ENCODE results near the gene ACTMAP.

ACTMAP gene

GRCh38 chr19:40717880-40718773 lies 32.1 kb downstream of the ACTMAP start:
- no peak for DNase-seq

- no peak for DNase-seq
These were observed 32.9 kb downstream of the ACTMAP start for GRCh38 chr19:40717325-40717879.

- peak; percentile 100 for DNase-seq
These were observed 33.6 kb downstream of the ACTMAP start, which contains the start of the genes COQ8B and ITPKC for GRCh38 chr19:40716482-40717324. COQ8B (minus strand) TSS chr19:40716886; CDS start chr19:40714632, 2,254 bp downstream. ITPKC (plus strand) TSS chr19:40717112; CDS start chr19:40717136, 24 bp downstream.

GRCh38 chr19:40716031-40716481 lies 34.2 kb downstream of the ACTMAP start:
- peak; percentile 72 for DNase-seq

GRCh38 chr19:40714441-40715299 lies 35.6 kb downstream of the ACTMAP start:
- peak; percentile 97 for DNase-seq

GRCh38 chr19:40713939-40714338 lies 36.3 kb downstream of the ACTMAP start:
- DNase-seq, result no peak

- no peak for DNase-seq
These were observed 40.5 kb downstream of the ACTMAP start for GRCh38 chr19:40709817-40710216.

GRCh38 chr19:40707615-40708014 lies 42.7 kb downstream of the ACTMAP start:
- no peak for DNase-seq

- no peak for DNase-seq
These were observed 44.2 kb downstream of the ACTMAP start for GRCh38 chr19:40705950-40706619.

- DNase-seq, result no peak
These were observed 45.0 kb downstream of the ACTMAP start for GRCh38 chr19:40705362-40705651.

GRCh38 chr19:40704491-40705361 lies 45.6 kb downstream of the ACTMAP start:
- DNase-seq, result no peak

- no peak for DNase-seq
These were observed 47.1 kb downstream of the ACTMAP start for GRCh38 chr19:40703029-40703755.

GRCh38 chr19:40702337-40703012 lies 47.8 kb downstream of the ACTMAP start:
- no peak for DNase-seq

GRCh38 chr19:40701758-40702157 lies 48.5 kb downstream of the ACTMAP start:
- DNase-seq, result no peak

- no peak for DNase-seq
These were observed 50.2 kb downstream of the ACTMAP start for GRCh38 chr19:40700083-40700482.

GRCh38 chr19:40697007-40697406 lies 53.3 kb downstream of the ACTMAP start:
- no peak for DNase-seq

- DNase-seq, result no peak
These were observed 54.4 kb downstream of the ACTMAP start for GRCh38 chr19:40695881-40696280.

GRCh38 chr19:40693896-40694295 lies 56.4 kb downstream of the ACTMAP start:
- DNase-seq, result no peak

- DNase-seq, result no peak
These were observed 57.0 kb downstream of the ACTMAP start for GRCh38 chr19:40693150-40693788.
